Measurements from ENCODE around the gene CCDC149. TPM values are rescaled to one million over a fixed set of nuclear protein-coding genes. Genes with fewer than 3 reads are reported as not detected.
A peak's percentile ranks its signal among the peaks of the same experiment; 100 is the strongest.

The CCDC149 gene
- total RNA-seq, 1 experiment from 2014 or later, result 7.9 TPM

GRCh38 chr4:24840826-24841543, 71.9 kb downstream of the CCDC149 start:
- H3F3A ChIP-seq (ENCODE audit: low read length, unreplicated experiment), result no peaks in the 10 kb centered on the region
- CTCF ChIA-PET, result no interaction called here
- POLR2A ChIA-PET (ENCODE audit: unreplicated experiment), result no interaction called here
- no TSS peak for BruUV-seq (replicated peaks)
- peaks cover 6% of the 10 kb centered on the region; the same call in 1 of the 2 replicates for H3K36me3 ChIP-seq (ENCODE audit: low read depth, low read length)
- no peaks in the 10 kb centered on the region for H4K20me1 ChIP-seq (ENCODE audit: low read length)
- H3K9me2 ChIP-seq (replicated peaks; ENCODE audit: low read length), result no peaks in the 10 kb centered on the region
- H3K4me3 ChIP-seq (ENCODE audit: low read length), result peak overlapping the region; percentile 30; the same call in 1 of the 2 replicates
- H3K9me3 ChIP-seq (ENCODE audit: low read length), result 0 out of 2 replicates have a peak, but pooled peaks cover 6% of the 10 kb centered on the region
- TF ChIP-seq EZH2phosphoT487 (IDR thresholded peaks at IDR 0.05; ENCODE audit: borderline replicate concordance, low read length) (no peak), CTCF (conservative IDR thresholded peaks at IDR 0.05; ENCODE audit: low read depth, low read length) (peak; percentile 23; the same call in 1 of the 2 replicates), EZH2 (IDR thresholded peaks at IDR 0.05; ENCODE audit: low read length, unreplicated experiment) (no peak)
- intact Hi-C loops (cut with micrococcal nuclease), result loop anchor here (5.0 kb wide), 4 partner anchors 44 to 131 kb away; partner anchors contain the start of genes CCDC149 and SOD3
- peaks cover 19% of the 10 kb centered on the region for H3K4me1 ChIP-seq (ENCODE audit: insufficient read depth, low read length)
- H3K27me3 ChIP-seq (ENCODE audit: low read length), result no peaks in the 10 kb centered on the region
- no peak overlapping the region for H3K9ac ChIP-seq (ENCODE audit: low read length)
- ATAC-seq (peak; percentile 66), DNase-seq (peak; percentile 83)
- no peak overlapping the region for H2AFZ ChIP-seq (ENCODE audit: low read length)
- H3K79me2 ChIP-seq (ENCODE audit: low read length), result no peaks in the 10 kb centered on the region
- H3K27ac ChIP-seq (ENCODE audit: low read length), result peak overlapping the region; percentile 75
- H3K4me2 ChIP-seq (ENCODE audit: low read length), result peak overlapping the region; percentile 57

- no peak overlapping the region for H2AFZ ChIP-seq (ENCODE audit: low read length)
- ATAC-seq, result no peak
- POLR2A ChIA-PET (ENCODE audit: unreplicated experiment), result no interaction called here
- H3K36me3 ChIP-seq (ENCODE audit: low read depth, low read length), result peaks cover 6% of the 10 kb centered on the region; the same call in 1 of the 2 replicates
- 0 out of 2 replicates have a peak overlapping the region, but pooled peaks have one; percentile 57 for H3K4me2 ChIP-seq (ENCODE audit: low read length)
- peak overlapping the region; percentile 75 for H3K27ac ChIP-seq (ENCODE audit: low read length)
- H3K9me2 ChIP-seq (replicated peaks; ENCODE audit: low read length), result no peaks in the 10 kb centered on the region
- TF ChIP-seq EZH2 (IDR thresholded peaks at IDR 0.05; ENCODE audit: low read length, unreplicated experiment), result no peak
- H3K79me2 ChIP-seq (ENCODE audit: low read length), result no peaks in the 10 kb centered on the region
- CTCF ChIA-PET, result no interaction called here
- DNase-seq, result no peak
- H3K4me1 ChIP-seq (ENCODE audit: insufficient read depth, low read length), result peaks cover 19% of the 10 kb centered on the region
- 0 out of 2 replicates have a peak, but pooled peaks cover 6% of the 10 kb centered on the region for H3K9me3 ChIP-seq (ENCODE audit: low read length)
- H3K4me3 ChIP-seq (ENCODE audit: low read length), result no peak overlapping the region
- H3F3A ChIP-seq (ENCODE audit: low read length, unreplicated experiment), result no peaks in the 10 kb centered on the region
- no peaks in the 10 kb centered on the region for H4K20me1 ChIP-seq (ENCODE audit: low read length)
- H3K27me3 ChIP-seq (ENCODE audit: low read length), result no peaks in the 10 kb centered on the region
- H3K9ac ChIP-seq (ENCODE audit: low read length), result no peak overlapping the region
- BruUV-seq (replicated peaks), result no TSS peak
- intact Hi-C loops (cut with micrococcal nuclease), result loop anchor here (5.0 kb wide), 4 partner anchors 43 to 132 kb away; partner anchors contain the start of genes CCDC149 and SOD3
Observed at GRCh38 chr4:24840362-24840761, 72.5 kb downstream of the CCDC149 start.

- H3K4me3 ChIP-seq (ENCODE audit: low read length), result no peak overlapping the region
- H3K9ac ChIP-seq (ENCODE audit: low read length), result no peak overlapping the region
- no peak overlapping the region for H3K27ac ChIP-seq (ENCODE audit: low read length)
- no peak overlapping the region for H2AFZ ChIP-seq (ENCODE audit: low read length)
- no peaks in the 10 kb centered on the region for H3K9me2 ChIP-seq (replicated peaks; ENCODE audit: low read length)
- H3K9me3 ChIP-seq (ENCODE audit: low read length), result 0 out of 2 replicates have a peak, but pooled peaks cover 6% of the 10 kb centered on the region
- H3F3A ChIP-seq (ENCODE audit: low read length, unreplicated experiment), result no peaks in the 10 kb centered on the region
- ATAC-seq, result no peak
- no TSS peak for BruUV-seq (replicated peaks)
- H3K4me2 ChIP-seq (ENCODE audit: low read length), result no peak overlapping the region
- POLR2A ChIA-PET (ENCODE audit: unreplicated experiment), result no interaction called here
- intact Hi-C loops (cut with micrococcal nuclease), result no loop called here
- peaks cover 6% of the 10 kb centered on the region; the same call in 1 of the 2 replicates for H3K36me3 ChIP-seq (ENCODE audit: low read depth, low read length)
- no peaks in the 10 kb centered on the region for H3K79me2 ChIP-seq (ENCODE audit: low read length)
- H3K4me1 ChIP-seq (ENCODE audit: insufficient read depth, low read length), result peaks cover 19% of the 10 kb centered on the region
- CTCF ChIA-PET, result no interaction called here
- no peaks in the 10 kb centered on the region for H4K20me1 ChIP-seq (ENCODE audit: low read length)
- H3K27me3 ChIP-seq (ENCODE audit: low read length), result no peaks in the 10 kb centered on the region
- no peak for DNase-seq
- TF ChIP-seq EZH2 (IDR thresholded peaks at IDR 0.05; ENCODE audit: low read length, unreplicated experiment) (no peak), EZH2phosphoT487 (IDR thresholded peaks at IDR 0.05; ENCODE audit: borderline replicate concordance, low read length) (no peak), CTCF (conservative IDR thresholded peaks at IDR 0.05; ENCODE audit: low read depth, low read length) (no peak)
Observed at GRCh38 chr4:24837781-24838180, 75.1 kb downstream of the CCDC149 start.
